HG03060 (cell line): Measurements from ENCODE around the gene GTF2IRD1.
"Not testable (repeated sequence)": the region's sequence is repeated elsewhere in the genome, so short reads cannot be mapped to it uniquely, and the experiment has no call there.

Source experiments
- ATAC-seq: cut with Tn5 transposase; IDR thresholded peaks from one replicate; pipeline ENCODE4 v1.9.1; 2021; ENCODE audit warnings: low read depth, moderate number of reproducible peaks; ENCODE audit not compliant: unreplicated experiment

The GTF2IRD1 gene

DNA sequence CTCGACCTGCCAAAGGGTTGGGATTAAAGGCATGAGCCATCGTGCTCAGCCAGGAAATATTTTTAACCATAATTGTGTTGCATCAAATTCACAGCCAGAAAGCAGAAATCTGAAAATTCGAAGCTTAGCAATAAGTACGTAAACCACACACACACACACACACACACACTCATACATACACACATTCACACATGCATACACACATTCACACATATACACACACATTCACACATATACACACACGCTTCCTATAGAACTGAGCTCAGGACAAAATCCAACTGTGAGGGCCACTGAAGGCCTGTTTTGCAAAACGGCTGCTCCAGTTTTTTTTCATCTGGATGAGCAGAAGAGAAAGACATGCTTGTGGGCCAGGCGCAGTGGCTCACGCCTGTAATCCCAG, 178.8 kb downstream of the GTF2IRD1 start:
- no peak for ATAC-seq

DNA sequence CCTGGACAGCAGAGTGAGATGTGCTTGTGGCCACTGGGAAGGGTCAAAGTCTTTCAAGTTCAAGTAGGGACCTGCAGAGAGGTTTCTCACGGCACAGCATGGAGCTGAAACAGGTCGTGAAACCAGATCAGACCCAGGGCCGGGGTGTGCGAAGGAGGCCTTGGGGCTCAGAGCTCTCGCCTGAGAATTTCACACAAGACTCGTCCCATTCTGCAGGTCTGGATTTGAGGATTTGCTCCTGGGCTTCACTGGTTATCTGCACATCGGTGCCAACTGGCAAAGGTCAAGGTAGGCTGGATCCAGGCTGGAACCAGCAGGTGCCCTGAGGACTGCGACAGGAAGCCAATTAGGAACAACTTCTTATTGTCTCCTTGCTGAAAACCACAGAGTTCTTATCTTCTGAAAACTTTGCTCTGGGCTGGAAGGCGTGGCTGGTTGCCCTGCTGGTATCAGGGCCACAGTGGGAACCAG, 179.8 kb downstream of the GTF2IRD1 start:
- no peak for ATAC-seq

GRCh38 chr7:74637745-74638144, 184.0 kb downstream of the GTF2IRD1 start:
- ATAC-seq: no peak

GRCh38 chr7:74650055-74650454, 196.3 kb downstream of the GTF2IRD1 start:
- ATAC-seq: peak; percentile 51

GRCh38 chr7:74650493-74651132, 196.9 kb downstream of the GTF2IRD1 start:
- ATAC-seq: peak; percentile 29

DNA sequence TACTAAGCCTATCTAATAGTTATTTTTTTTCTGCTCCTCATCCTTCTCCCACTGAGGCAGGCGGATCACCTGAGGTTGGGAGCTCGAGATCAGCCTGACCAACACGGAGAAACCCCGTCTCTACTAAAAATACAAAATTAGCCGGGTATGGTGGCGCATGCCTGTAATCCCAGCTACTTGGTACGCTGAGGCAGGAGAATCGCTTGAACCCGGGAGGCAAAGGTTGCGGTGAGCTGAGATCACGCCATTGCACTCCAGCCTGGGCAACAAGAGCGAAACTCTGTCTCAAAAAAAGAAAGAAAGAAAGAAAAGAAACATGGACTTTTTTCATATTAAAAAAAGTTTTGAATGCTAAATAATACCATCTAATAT, 197.4 kb downstream of the GTF2IRD1 start:
- ATAC-seq: not testable (repeated sequence)
